HG02571 (cell line): ENCODE results near the gene H6PD.

Experiments
- ATAC-seq: cut with Tn5 transposase; IDR thresholded peaks from one replicate; pipeline ENCODE4 v1.9.1; 2021; ENCODE audit warnings: mild to moderate bottlenecking, moderate library complexity; ENCODE audit not compliant: unreplicated experiment

Gene H6PD

DNA sequence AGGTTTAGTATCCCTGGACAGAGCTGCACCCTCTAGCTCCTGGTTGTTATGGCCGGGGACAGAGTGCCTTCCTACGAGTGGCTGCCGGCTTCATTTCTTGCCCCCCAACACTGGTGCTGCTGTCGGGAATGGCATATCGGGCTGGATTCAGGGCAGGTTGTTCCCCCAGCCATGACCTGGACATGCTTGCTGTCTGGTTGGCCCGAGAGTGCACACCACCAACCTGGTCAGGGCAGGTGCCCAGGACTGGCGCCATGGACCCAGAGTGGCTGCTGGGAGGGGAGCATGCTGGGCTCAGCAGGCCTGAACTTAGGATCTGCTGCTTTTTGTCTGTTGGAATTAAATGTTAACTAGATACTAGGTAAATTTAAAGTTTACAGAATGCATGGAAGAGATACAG lies 21.8 kb downstream of the H6PD start:
- no peak for ATAC-seq

DNA sequence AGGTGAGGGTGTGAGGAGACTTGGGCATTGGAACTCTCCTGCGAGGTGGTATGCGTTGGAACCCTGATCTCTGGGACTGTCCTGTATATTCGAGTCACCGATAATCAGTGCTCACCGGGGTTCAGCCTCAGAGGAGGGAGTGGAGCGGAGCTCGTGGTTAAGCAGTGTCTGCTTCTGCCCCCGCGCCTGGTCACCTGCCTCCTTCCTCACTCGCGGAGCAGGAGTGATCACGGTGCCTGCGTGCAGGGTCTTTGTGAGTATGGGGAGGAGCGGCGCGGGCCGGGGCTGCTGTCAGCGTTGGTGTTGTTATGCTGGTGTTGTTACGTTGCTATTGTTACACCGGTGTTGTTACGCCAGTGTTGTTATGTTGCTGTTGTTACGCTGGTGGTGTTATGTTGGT lies 23.3 kb downstream of the H6PD start:
- ATAC-seq: no peak

DNA sequence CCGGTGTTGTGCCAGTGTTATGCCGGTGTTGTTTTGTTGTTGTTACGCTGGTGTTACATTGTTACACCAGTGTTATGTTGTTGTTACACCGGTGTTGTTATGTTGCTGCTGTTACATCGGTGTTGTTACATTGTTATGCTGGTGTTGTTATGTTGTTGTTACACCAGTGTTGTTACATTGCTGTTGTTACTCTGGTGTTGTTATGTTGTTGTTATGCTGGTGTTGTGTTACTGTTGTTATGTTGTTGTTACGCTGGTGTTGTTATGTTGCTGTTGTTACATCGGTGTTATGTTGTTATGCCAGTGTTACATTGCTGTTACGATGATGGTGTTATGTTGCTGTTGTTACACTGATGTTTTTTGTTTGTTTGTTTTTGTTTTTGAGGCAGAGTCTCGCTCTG lies 24.1 kb downstream of the H6PD start:
- no peak for ATAC-seq

DNA sequence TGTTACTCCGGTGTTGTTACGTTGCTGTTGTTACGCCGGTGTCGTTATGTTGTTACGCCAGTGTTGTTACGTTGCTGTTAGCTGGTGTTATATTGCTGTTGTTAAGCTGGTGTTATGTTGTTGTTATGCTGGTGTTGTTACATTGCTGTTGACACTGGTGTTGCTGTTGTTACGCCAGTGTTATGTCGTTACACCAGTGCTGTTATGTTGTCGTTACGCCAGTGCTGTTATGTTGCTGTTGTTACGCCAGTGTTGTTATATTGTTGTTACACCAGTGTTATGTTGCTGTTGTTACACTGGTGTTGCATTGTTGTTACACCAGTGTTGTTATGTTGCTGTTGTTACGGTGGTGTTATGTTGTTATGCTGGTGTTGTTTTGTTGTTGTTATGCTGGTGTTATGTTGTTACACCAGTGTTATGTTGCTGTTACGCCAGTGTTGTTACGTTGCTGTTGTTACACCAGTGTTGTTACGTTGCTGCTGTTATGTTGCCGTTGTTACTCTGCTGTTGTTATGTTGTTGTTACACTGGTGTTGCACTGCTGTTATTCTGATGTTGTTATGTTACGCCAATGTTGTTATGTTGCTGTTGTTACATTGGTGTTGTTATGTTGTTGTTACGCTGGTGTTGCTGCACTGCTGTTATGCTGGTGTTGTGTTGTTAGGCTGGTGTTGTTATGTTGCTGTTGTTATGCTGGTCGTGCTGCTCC lies 25.6 kb downstream of the H6PD start:
- no peak for ATAC-seq

DNA sequence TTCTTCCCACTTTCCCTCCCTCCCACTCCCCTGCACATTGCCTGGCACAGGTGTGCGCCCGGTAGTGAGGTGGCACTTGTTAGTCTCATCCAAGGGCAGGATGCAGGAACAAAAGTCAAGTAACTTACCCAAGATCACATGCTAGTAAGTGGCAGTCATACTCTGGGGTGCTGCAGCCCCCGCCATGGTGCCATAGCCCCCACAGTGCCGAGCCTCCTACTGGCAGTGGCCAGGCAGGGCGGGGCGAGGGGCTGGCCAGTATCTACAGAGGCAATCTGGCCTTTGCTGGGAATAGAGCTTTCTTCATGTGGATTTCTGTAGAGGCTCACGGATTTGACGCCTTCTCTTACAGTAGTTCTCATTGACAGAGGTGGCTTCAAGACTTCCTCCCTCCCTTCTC lies 26.9 kb downstream of the H6PD start:
- no peak for ATAC-seq

DNA sequence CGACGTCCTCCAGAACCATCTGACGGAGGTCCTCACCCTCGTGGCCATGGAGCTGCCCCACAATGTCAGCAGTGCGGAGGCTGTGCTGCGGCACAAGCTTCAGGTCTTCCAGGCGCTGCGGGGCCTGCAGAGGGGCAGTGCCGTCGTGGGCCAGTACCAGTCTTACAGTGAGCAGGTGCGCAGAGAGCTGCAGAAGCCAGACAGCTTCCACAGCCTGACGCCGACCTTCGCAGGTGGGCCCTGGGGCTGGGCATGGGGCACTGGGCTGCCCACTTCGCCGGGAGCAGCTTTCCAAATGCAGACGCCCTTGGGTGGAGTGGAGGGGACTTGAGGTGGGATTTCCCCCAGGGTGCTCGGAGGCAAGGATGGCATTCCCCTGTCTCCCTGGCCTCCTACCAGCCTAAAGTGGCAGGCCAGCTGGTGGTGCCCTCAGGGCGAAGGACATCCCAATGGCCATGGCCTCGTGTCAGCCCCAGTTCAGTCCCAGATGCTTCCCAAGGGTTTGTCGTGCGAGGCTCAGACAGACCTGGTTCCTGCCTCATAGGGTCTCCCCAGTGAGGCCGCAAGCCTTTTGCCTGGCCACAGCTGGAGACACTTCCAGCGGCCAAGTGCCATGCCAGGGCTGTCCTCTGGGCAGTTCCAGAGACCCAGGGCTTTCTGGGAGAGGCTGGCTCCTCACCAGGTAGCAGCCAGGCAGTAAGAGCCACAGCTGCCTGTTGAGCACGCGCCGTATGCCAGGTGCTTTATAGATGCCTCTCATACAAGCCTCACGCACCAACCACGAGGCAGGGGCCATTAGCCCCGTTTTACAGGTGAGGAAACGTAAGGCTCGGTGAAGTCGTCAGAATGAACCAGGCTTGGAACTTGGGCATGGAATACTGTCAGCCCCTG lies 27.8 kb downstream of the H6PD start:
- ATAC-seq: no peak

DNA sequence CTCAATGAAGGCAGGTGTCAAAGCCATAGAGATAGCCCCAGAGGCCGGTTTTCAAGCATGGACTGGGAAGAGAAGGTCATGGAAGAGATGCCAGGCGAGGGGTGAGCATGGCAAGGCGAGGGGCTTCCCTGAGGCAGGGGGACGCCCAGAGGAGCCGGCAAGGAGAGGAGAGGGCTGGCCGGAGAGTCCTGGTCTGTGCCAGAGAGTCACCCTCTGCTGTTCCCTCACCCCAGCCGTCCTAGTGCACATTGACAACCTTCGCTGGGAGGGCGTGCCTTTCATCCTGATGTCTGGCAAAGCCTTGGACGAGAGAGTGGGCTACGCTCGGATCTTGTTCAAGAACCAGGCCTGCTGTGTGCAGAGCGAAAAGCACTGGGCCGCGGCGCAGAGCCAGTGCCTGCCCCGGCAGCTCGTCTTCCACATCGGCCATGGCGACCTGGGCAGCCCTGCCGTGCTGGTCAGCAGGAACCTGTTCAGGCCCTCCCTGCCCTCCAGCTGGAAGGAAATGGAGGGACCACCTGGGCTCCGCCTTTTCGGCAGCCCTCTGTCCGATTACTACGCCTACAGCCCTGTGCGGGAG lies 28.8 kb downstream of the H6PD start:
- no peak for ATAC-seq

DNA sequence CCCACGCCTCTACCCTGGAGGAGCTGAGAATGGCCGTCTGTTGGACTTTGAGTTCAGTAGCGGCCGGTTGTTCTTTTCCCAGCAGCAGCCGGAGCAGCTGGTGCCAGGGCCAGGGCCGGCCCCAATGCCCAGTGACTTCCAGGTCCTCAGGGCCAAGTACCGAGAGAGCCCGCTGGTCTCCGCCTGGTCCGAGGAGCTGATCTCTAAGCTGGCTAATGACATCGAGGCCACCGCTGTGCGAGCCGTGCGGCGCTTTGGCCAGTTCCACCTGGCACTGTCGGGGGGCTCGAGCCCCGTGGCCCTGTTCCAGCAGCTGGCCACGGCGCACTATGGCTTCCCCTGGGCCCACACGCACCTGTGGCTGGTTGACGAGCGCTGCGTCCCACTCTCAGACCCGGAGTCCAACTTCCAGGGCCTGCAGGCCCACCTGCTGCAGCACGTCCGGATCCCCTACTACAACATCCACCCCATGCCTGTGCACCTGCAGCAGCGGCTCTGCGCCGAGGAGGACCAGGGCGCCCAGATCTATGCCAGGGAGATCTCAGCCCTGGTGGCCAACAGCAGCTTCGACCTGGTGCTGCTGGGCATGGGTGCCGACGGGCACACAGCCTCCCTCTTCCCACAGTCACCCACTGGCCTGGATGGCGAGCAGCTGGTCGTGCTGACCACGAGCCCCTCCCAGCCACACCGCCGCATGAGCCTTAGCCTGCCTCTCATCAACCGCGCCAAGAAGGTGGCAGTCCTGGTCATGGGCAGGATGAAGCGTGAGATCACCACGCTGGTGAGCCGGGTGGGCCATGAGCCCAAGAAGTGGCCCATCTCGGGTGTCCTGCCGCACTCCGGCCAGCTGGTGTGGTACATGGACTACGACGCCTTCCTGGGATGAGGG lies 29.7 kb downstream of the H6PD start:
- no peak for ATAC-seq

DNA sequence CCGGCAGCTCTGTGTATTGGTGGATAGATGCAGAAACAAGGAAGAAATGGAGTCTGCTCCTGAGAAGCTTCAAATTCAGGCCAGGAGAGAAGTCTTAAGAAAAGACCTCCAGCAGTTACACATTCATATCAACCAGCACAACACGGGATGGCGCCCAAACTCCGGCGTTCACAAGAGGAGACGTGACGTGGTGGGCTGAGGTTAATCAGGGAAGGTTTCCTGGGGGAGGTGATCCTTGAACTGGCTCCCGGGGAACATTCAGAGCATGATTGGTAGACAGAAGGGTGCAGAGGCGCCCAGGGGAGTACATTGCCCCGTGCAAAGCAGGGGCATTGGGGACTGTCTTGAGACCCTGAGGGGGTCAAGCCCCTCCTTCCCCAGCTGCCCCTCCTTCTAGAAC lies 30.5 kb downstream of the H6PD start:
- no peak for ATAC-seq

DNA sequence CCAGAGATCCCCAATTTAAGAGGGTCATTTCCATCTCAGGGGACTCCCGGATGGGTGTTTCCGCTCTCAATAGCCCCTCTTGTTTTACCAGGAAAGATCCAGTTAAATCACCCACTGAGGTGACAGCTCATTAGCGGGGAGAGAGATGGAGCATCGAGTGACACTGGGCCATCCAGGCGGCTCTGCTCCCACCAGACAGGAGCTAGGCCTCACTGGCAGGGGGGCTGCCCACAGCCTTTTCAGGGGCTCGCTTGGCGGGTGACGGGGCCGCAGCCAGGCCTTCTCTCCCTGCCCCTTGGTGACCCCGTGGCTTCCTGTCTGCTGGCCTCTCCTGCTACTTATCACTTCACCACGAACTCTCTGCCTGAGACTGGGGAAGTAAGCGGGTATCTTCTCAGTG lies 31.4 kb downstream of the H6PD start:
- no peak for ATAC-seq

DNA sequence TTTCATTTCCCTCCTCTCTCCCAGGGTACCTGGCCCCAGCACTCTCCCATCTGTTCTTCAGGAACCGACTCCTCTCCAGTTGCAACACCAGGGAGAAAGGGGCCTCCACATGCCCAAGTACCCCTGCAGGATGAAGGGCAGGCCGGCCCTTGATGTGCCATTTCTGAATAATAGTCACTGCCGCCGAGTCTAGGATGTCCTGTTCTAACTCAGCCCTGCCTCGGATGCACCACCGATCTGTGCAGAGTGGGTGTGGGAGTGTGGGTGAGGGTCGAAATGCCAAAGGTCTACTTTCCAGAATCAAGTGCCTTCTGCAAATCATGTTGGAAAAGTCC lies 32.7 kb downstream of the H6PD start:
- no peak for ATAC-seq

DNA sequence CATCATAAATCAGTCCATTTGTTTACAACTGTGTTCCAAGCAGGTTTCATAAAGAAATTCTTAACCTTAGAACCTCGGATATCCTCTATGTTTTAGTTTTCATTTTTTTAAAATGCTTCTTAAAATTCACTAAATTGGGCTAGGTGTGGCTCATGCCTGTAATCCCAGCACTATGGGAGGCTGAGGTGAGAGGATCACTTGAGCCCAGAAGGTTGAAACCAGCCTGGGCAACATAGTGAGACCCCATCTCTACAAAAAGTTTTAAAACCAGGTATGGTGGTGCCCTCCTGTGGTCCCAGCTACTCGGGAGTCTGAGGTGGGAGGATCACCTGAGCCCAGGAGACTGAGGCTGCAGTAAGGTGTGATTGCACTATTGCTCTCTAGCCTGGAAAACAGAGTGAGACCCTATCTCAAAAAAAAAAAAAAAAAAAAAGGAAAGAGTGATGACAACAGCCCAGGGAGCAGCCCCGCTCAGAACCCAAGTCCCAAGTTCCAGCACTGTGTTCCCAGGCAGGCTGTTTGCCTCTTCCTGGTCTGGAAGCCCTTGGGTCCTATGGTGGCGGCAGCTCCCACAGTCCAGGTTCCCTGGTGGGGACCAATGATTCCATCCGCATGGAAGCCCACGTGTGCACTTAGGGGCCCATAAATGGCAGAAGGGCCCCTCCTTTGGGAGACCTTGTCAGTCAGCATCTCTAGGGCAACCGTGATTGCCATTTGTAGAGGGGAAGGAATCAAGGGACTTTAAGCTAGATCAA lies 33.4 kb downstream of the H6PD start:
- no peak for ATAC-seq

DNA sequence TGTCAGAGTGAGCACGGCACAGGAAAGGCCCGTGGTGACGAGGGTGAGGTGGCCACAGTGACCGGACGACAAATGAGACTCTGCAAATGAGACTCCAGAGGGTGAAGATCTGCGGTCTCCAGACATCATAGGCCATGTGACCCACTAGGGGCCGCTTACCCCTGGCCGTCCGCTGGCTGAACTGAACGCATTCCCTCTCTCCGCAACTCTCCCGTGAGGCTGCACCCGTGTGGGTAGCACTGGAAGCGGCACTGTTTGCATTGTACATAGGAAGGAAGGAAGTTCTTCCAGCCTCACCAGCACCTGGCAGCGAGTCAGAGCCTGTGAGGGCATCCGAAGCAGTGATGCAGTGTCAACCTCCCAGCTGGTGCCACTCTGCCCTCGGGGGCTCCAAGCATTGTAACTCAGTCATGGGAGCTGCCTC lies 34.5 kb downstream of the H6PD start:
- ATAC-seq: no peak

DNA sequence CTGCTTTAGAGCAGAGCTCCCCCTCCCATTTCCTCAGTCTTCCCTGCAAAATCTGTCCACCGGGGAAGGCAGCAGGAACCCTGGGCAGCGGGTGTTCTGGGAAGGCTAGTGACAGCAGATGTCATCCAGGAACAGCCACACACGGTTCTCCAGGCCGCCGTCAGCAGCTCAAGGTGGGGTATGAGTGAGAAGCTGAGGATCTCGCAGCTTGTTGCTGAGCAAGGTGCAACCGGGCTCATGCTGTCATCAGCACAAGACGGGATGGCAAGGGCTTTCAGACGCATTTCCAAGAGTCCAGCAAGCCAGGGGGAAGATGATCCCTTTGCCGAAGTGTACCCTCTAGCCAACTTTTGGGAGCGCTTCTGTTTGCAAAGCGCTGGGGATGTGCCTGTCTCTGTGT lies 35.1 kb downstream of the H6PD start:
- ATAC-seq: no peak

DNA sequence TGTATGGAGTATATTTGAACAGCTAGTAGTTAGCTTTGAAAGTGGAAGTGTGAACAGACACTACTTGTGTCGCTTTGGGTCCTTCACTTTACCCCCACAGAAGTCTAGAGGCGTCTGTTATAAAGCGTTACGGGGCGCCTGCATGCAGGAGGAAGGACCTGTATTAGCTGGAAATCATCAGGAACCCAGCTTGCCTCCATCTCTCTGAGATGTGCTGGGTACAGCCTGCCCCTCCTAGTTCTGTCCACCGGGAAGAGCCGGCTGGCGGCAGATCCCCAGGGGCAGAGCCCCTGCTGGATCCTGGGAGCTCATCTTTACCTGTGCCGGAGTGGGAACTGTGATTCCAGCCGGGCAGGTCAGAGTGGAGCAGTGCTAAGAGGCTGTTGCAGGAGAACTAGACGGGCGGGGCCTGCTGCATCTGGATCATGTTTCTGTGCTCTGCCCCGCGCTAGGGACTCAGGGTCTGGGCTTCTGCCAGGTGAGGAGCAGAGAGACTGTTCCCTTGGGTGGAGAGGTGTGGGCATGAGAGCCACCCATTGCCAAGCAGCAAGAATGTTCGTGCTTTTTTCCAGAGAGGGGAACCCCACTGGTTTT lies 35.8 kb downstream of the H6PD start:
- ATAC-seq: no peak

DNA sequence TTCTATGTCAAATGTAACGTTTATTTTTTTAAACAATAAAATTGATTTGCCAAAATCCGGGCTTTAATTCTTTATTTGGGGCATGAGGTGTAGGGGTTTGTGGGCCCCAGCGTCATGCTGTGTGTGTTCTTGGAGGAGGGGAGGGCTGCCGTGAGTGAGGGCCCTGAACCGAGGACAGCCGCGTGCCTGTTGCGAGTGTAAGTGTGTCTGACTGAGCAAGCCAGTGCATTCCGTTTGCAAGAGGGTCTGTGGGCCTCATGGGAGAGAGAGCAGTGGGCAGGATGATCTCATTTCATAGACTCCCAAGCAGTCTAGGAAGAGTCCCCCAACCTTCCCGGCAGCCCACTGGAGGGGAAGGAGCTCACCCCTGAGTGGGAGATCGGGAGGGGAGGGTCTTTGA lies 36.7 kb downstream of the H6PD start:
- no peak for ATAC-seq

DNA sequence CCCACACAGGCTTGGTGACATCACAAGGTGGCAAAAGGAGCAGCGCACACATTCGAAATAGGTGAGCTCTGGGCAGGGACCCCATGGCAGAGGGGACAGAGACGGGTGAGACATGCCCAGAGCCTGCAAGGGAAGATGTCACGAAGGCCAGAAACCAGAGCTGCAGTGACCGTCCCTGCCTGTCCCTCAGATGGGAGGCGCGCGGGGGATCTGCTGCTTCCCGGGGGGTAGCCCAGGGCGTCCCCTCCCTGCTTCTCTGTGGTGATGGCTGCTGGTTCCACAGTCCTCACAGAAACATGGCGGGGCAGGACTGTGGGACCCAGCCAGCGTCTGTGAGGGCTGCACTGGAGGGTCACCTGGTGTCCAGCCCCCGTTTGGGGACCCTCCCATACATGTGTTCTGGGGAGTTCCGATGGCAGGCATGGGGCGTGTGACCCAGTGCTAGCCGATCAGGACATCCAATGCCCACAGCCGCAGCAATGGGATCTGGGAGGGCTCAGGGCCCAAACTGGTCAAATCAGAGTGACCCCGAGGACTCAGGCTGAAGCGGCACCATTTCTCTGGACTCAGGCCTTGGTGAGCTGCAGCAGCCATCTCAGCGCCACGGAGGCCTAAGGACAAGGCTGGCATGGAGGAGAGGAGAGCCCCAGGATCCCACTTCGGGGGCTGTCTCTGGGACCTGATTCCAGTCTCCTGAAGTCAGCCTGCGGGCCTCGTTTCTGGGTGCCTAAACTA lies 37.5 kb downstream of the H6PD start:
- no peak for ATAC-seq

DNA sequence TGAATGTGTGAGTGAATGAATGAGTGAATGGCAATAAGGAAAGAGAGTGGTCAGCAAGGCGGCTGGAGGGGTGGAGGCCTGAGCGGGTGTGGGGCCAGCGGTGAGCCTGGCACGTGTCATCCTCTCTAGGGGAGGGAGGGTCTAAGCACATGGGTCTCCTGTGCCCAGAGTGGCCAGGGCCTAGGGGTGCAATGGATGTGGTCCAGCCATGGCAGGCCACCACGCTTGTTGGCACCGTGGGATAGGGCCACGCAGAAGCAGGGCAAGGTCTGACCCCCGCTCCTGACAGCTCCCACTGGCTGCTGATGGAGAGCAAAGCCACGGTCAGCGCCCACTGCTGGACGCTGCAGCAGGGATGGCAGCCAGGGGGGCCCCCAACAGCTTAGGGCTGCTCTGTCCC lies 38.6 kb downstream of the H6PD start:
- no peak for ATAC-seq

DNA sequence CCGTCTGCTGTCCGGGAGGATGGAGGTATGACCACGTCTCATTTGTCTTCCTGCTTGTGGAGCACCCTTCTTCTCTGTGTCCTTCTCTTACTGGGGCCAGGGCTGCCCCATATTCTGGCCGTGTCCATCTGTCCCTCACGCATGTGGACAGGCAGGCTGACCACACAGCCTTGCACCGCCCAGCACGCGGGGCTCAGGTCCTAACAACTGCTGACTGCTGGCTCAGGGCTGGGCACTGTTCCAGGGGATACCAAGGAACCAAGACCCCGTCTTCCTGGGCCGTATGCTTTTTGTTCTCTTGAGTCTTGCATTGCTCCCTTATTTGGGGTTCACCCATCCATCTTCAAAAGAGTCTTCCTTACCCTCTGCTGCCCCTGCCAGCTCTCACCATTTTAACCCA lies 40.6 kb downstream of the H6PD start:
- ATAC-seq: no peak
